HCT116 (cell line): Measurements from ENCODE around the gene COG5. TPM values are rescaled to one million over a fixed set of nuclear protein-coding genes. Genes with fewer than 3 reads are reported as not detected.

Experiments used
- ATAC-seq: fragments of 200-7000 bp; cut with Tn5 transposase; 2 replicates; pipeline ENCODE4 v1.9.1; 2020; ENCODE audit warnings: mild to moderate bottlenecking, moderate library complexity
- BruUV-seq: library from RNA; stranded (reverse); fragments of 400-500 nt; replicated peaks from 2 replicates; lab custom pipeline; 2021; lab: Mats Ljungman, UMichigan
- CTCF ChIA-PET: fragments of 300-600 bp; sonication (Branson Sonifier 250); formaldehyde crosslinking; loops from one replicate; lab custom pipeline; 2021; ENCODE audit warnings: antibody characterized with exemption; lab: Charles Lee
- POLR2A ChIA-PET: fragments of 300-600, 350-600 bp; sonication (Branson Sonifier 250); formaldehyde crosslinking; loops from one replicate; lab custom pipeline; 2021; ENCODE audit warnings: antibody characterized with exemption; lab: Charles Lee
- RAD21 ChIA-PET, 2 experiments: fragments of 300-600 bp; sonication (Branson Sonifier 250); formaldehyde crosslinking; loops; one replicate each; lab custom pipeline; 2023; ENCODE audit warnings: low total read pairs in 2 of 2; ENCODE audit not compliant: uncharacterized antibody in 2 of 2, unreplicated experiment in 2 of 2, low non-redundant PET in 1 of 2; lab: Charles Lee
- DNase-seq: peaks from one replicate; pipeline ENCODE4 v3.0.0-alpha.2; 2010; ENCODE audit warnings: low read depth, low spot score
- H2AFZ ChIP-seq: fragments of 200-600 bp; shearing (Covaris generic), sonication (generic); 2 replicates; pipeline ENCODE4 v1.6.1; 2017; ENCODE audit warnings: low read depth, mixed run types, mixed read lengths, antibody characterized with exemption, low read length; ENCODE audit not compliant: poor library complexity, severe bottlenecking
- H3K27ac ChIP-seq: 2 replicates; pipeline ENCODE4 v1.5.1; 2012; ENCODE audit warnings: low read depth, low read length
- H3K27me3 ChIP-seq: fragments of 200-600 bp; sonication (generic); 2 replicates; pipeline ENCODE4 v1.6.1; 2016; ENCODE audit warnings: mixed run types, low read length, mixed read lengths; ENCODE audit not compliant: insufficient read depth
- H3K36me3 ChIP-seq, 2 experiments: fragments of 200-500 bp in 1 of 2; fragments of 200-600 bp in 1 of 2; sonication (Bioruptor generic) in 1 of 2; sonication (generic) in 1 of 2; 2 replicates each; pipeline versions ENCODE4 v1.5.1 to v1.6.1; 2014 to 2016; ENCODE audit warnings: low read length in 2 of 2, inconsistent platforms in 1 of 2, mixed read lengths in 1 of 2, mixed run types in 1 of 2; ENCODE audit not compliant: insufficient read depth in 2 of 2, control insufficient read depth in 1 of 2
- H3K4me1 ChIP-seq, 2 experiments: fragments of 200-600 bp in 1 of 2; sonication (generic) in 1 of 2; 2 replicates each; pipeline versions ENCODE4 v1.5.1 to v1.6.1; 2012 to 2017; ENCODE audit warnings: low read length in 2 of 2, inconsistent platforms in 1 of 2, mild to moderate bottlenecking in 1 of 2, mixed read lengths in 1 of 2, mixed run types in 1 of 2, moderate library complexity in 1 of 2; ENCODE audit not compliant: insufficient read depth in 2 of 2, control insufficient read depth in 1 of 2
- H3K4me2 ChIP-seq: fragments of 200-600 bp; sonication (generic); 2 replicates; pipeline ENCODE4 v1.6.1; 2017; ENCODE audit warnings: mixed run types, low read length, mixed read lengths
- H3K4me3 ChIP-seq, 2 experiments: fragments of 200-600 bp in 1 of 2; sonication (generic) in 1 of 2; replicated peaks in 1 of 2; 2 replicates each; pipeline ENCODE4 v1.5.1; 2011 to 2016; ENCODE audit warnings: low read length in 2 of 2, control low read depth in 1 of 2, low read depth in 1 of 2, mild to moderate bottlenecking in 1 of 2, mixed read lengths in 1 of 2, mixed run types in 1 of 2
- H3K79me2 ChIP-seq: fragments of 200-600 bp; sonication (generic); 2 replicates; pipeline ENCODE4 v1.6.1; 2017; ENCODE audit warnings: mild to moderate bottlenecking, mixed run types, low read length, moderate library complexity, mixed read lengths; ENCODE audit not compliant: insufficient read depth
- H3K9ac ChIP-seq: fragments of 200-600 bp; sonication (generic); 2 replicates; pipeline ENCODE4 v1.6.1; 2016; ENCODE audit warnings: low read length, mixed read lengths
- H3K9me2 ChIP-seq: fragments of 200-600 bp; sonication (generic), shearing (Covaris generic); 2 replicates; pipeline ENCODE4 v1.6.1; 2017; ENCODE audit warnings: mixed run types, mild to moderate bottlenecking, moderate library complexity; ENCODE audit not compliant: insufficient read depth
- H3K9me3 ChIP-seq, 2 experiments: fragments of 200-500 bp in 1 of 2; fragments of 200-600 bp in 1 of 2; sonication (Bioruptor generic) in 1 of 2; sonication (generic) in 1 of 2; 2 replicates each; pipeline ENCODE4 v1.6.1; 2014 to 2017; ENCODE audit warnings: low read length in 2 of 2, mixed read lengths in 2 of 2, inconsistent platforms in 1 of 2, low read depth in 1 of 2, mild to moderate bottlenecking in 1 of 2, mixed run types in 1 of 2, moderate library complexity in 1 of 2; ENCODE audit not compliant: control insufficient read depth in 1 of 2, insufficient read depth in 1 of 2
- H4K20me1 ChIP-seq: fragments of 200-600 bp; sonication (generic), shearing (Covaris generic); 2 replicates; pipeline ENCODE4 v1.6.1; 2017; ENCODE audit warnings: mixed run types, mild to moderate bottlenecking, moderate library complexity; ENCODE audit not compliant: insufficient read depth
- ATF3 ChIP-seq: IDR thresholded peaks from 2 replicates; pipeline ENCODE4 v1.6.1; 2012
- CEBPB ChIP-seq: IDR thresholded peaks from 2 replicates; pipeline ENCODE4 v1.6.1; 2012; ENCODE audit warnings: low read depth
- EZH2phosphoT487 ChIP-seq: fragments of 200-600 bp; IDR thresholded peaks from 2 replicates; pipeline ENCODE4 v1.6.1; 2018; ENCODE audit warnings: antibody characterized with exemption, borderline replicate concordance
- FOSL1 ChIP-seq: IDR thresholded peaks from 2 replicates; pipeline ENCODE4 v1.6.1; 2012; ENCODE audit warnings: low read depth
- POLR2A ChIP-seq: IDR thresholded peaks from 2 replicates; pipeline ENCODE4 v1.7.0; 2011; ENCODE audit warnings: borderline replicate concordance; ENCODE audit not compliant: insufficient read depth, insufficient read length; ENCODE audit errors: extremely low read depth
- POLR2AphosphoS5 ChIP-seq: IDR thresholded peaks from 2 replicates; pipeline ENCODE4 v1.6.1; 2011; ENCODE audit warnings: mild to moderate bottlenecking, low read depth, low read length, moderate library complexity
- RAD21 ChIP-seq: IDR thresholded peaks from 2 replicates; pipeline ENCODE4 v1.6.1; 2012; ENCODE audit warnings: low read depth, mild to moderate bottlenecking
- REST ChIP-seq: IDR thresholded peaks from 2 replicates; pipeline ENCODE4 v1.6.1; 2012; ENCODE audit warnings: low read depth
- SIN3A ChIP-seq: IDR thresholded peaks from 2 replicates; pipeline ENCODE4 v1.6.1; 2012; ENCODE audit warnings: low read depth
- SRF ChIP-seq: IDR thresholded peaks from 2 replicates; pipeline ENCODE4 v1.6.1; 2012; ENCODE audit warnings: low read depth
- YY1 ChIP-seq: IDR thresholded peaks from 2 replicates; pipeline ENCODE4 v1.6.1; 2011; ENCODE audit warnings: low read length, low read depth, moderate library complexity, mild to moderate bottlenecking; ENCODE audit not compliant: insufficient replicate concordance; ENCODE audit errors: extremely low read depth
- ZBTB33 ChIP-seq: IDR thresholded peaks from 2 replicates; pipeline ENCODE4 v1.6.1; 2011; ENCODE audit warnings: mild to moderate bottlenecking, low read length, moderate library complexity; ENCODE audit not compliant: insufficient replicate concordance; ENCODE audit errors: extremely low read depth
- ZNF274 ChIP-seq: fragments of 200-500 bp; sonication (Bioruptor generic); IDR thresholded peaks from 2 replicates; pipeline ENCODE4 v1.6.1; 2014; ENCODE audit warnings: mild to moderate bottlenecking, low read depth, low read length, inconsistent platforms
- intact Hi-C: fragments of 100-400 bp; cut with micrococcal nuclease; formaldehyde crosslinking; loops from 2 replicates; pipeline ENCODE4 v1.10.0; 2022
- total RNA-seq: library from RNA; stranded (reverse); gene quantifications from one replicate; pipeline ENCODE4 v1.2.1, GENCODE V29; 2021; ENCODE audit not compliant: unreplicated experiment
- TF ChIP-seq, protein P1 (sequence below): IDR thresholded peaks from 2 replicates; pipeline ENCODE4 v1.6.1; 2012

The COG5 gene
- total RNA-seq, 1 experiment from 2014 or later, result 30.7 TPM

DNA sequence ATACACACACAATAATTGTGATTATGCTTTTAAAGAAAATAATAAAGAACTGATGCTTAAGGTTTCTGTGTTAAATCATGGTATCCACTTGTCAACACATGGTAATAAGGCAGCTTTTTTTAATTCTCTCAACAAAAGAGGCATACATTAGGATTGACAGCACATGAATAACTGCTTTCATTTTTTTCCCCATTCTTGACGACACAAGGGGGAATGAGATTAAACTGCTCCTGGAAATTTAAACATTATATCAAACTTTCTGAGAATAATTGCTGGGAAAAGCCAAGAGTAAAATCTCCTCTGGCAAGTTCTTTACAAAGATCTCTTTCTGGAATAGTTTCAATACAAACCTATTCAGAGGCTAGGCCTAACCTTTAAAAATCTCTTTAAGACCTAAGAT is 192.9 kb downstream of the COG5 start:
- Histone ChIP-seq H3K9me2 (no peaks in the 10 kb centered on the region), H3K4me2 (no peak overlapping the region), H3K9ac (no peak overlapping the region), H2AFZ (no peak overlapping the region), H3K4me3 (no peak overlapping the region), H3K79me2 (no peaks in the 10 kb centered on the region), H3K36me3 (no peaks in the 10 kb centered on the region), H4K20me1 (no peaks in the 10 kb centered on the region), H3K27ac (no peak overlapping the region), H3K27me3 (no peaks in the 10 kb centered on the region), H3K4me1 (no peaks in the 10 kb centered on the region), H3K9me3 (no peaks in the 10 kb centered on the region)
- ChIA-PET CTCF (no interaction called here), POLR2A (no interaction called here), RAD21 (no interaction called here)
- no TSS peak for BruUV-seq
- no peak for ATAC-seq
- TF ChIP-seq, protein P1, sequence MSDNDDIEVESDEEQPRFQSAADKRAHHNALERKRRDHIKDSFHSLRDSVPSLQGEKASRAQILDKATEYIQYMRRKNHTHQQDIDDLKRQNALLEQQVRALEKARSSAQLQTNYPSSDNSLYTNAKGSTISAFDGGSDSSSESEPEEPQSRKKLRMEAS, result no peak
- TF ChIP-seq FOSL1, result no peak
- no peak for TF ChIP-seq EZH2phosphoT487
- no peak for TF ChIP-seq REST
- intact Hi-C loops, result no loop called here
- DNase-seq, result no peak

- Histone ChIP-seq H3K9ac (no peak overlapping the region), H3K36me3 (peaks cover 0 to 6% of the 10 kb centered on the region in 2 experiments; a peak in 1 of 4 replicates), H3K27ac (no peak overlapping the region), H3K4me3 (no peak overlapping the region), H3K9me2 (no peaks in the 10 kb centered on the region), H3K27me3 (no peaks in the 10 kb centered on the region), H4K20me1 (no peaks in the 10 kb centered on the region), H2AFZ (no peak overlapping the region), H3K4me2 (no peak overlapping the region), H3K79me2 (no peaks in the 10 kb centered on the region), H3K9me3 (peaks cover 8 to 9% of the 10 kb centered on the region in 2 experiments; a peak in 3 of 4 replicates), H3K4me1 (no peaks in the 10 kb centered on the region)
- ATAC-seq (no peak), DNase-seq (no peak)
- no peak for TF ChIP-seq SIN3A
- no peak for TF ChIP-seq CEBPB
- no peak for TF ChIP-seq SRF
- TF ChIP-seq ZNF274, result no peak
- TF ChIP-seq EZH2phosphoT487, result no peak
- no peak for TF ChIP-seq POLR2A
- no peak for TF ChIP-seq POLR2AphosphoS5
- no peak for TF ChIP-seq ATF3
- no peak for TF ChIP-seq YY1
- no peak for TF ChIP-seq FOSL1
- TF ChIP-seq RAD21, result no peak
- TF ChIP-seq ZBTB33, result no peak
- ChIA-PET POLR2A (no interaction called here), RAD21 (no interaction called here), CTCF (no interaction called here)
- BruUV-seq, result no TSS peak
- intact Hi-C loops, result no loop called here
These were observed 198.9 kb downstream of the COG5 start for GRCh38 chr7:107364787-107365186.
